ENCODE measurements around the gene ARHGEF16. TPM values are rescaled to one million over a fixed set of nuclear protein-coding genes. Genes with fewer than 3 reads are reported as not detected.

The ARHGEF16 gene
- total RNA-seq, 1 experiment from 2014 or later = 11.2 TPM

DNA sequence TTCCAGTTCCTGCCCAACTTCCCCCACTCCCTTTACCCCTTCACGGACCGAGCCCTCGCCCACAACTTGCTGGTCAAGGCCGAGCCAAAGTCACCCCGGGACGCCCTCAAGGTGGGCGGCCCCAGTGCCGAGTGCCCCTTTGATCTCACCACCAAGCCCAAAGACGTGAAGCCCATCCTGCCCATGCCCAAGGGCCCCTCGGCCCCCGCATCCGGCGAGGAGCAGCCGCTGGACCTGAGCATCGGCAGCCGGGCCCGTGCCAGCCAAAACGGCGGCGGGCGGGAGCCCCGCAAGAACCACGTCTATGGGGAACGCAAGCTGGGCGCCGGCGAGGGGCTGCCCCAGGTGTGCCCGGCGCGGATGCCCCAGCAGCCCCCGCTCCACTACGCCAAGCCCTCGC is 42.1 kb upstream of the ARHGEF16 start:
- Histone ChIP-seq H3K4me1 (ENCODE audit: insufficient read depth, low read length, poor library complexity, severe bottlenecking) (no peaks in the 10 kb centered on the region), H3K27me3 (replicated peaks; ENCODE audit: insufficient read depth, low read depth, low read length, poor library complexity) (no peaks in the 10 kb centered on the region), H3K9me3 (ENCODE audit: low read depth, low read length, poor library complexity, severe bottlenecking) (peaks cover 6% of the 10 kb centered on the region), H3K36me3 (ENCODE audit: insufficient read depth, low read length, poor library complexity, severe bottlenecking) (no peaks in the 10 kb centered on the region), H3K27ac (ENCODE audit: low read depth, low read length, poor library complexity, severe bottlenecking) (no peak overlapping the region), H3K4me3 (ENCODE audit: low read depth, low read length, poor library complexity, severe bottlenecking) (no peak overlapping the region)
- BruUV-seq (replicated peaks) = no TSS peak
- no peak for DNase-seq (ENCODE audit: low spot score)
- CTCF ChIA-PET = no interaction called here
- POLR2A ChIA-PET (ENCODE audit: low non-redundant PET) = no interaction called here
- intact Hi-C loops (cut with micrococcal nuclease; ENCODE audit: unreplicated experiment) = no loop called here
- TF ChIP-seq, protein P1, sequence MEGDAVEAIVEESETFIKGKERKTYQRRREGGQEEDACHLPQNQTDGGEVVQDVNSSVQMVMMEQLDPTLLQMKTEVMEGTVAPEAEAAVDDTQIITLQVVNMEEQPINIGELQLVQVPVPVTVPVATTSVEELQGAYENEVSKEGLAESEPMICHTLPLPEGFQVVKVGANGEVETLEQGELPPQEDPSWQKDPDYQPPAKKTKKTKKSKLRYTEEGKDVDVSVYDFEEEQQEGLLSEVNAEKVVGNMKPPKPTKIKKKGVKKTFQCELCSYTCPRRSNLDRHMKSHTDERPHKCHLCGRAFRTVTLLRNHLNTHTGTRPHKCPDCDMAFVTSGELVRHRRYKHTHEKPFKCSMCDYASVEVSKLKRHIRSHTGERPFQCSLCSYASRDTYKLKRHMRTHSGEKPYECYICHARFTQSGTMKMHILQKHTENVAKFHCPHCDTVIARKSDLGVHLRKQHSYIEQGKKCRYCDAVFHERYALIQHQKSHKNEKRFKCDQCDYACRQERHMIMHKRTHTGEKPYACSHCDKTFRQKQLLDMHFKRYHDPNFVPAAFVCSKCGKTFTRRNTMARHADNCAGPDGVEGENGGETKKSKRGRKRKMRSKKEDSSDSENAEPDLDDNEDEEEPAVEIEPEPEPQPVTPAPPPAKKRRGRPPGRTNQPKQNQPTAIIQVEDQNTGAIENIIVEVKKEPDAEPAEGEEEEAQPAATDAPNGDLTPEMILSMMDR (conservative IDR thresholded peaks at IDR 0.05; ENCODE audit: low read depth, low read length) = no peak
- TF ChIP-seq EZH2 (IDR thresholded peaks at IDR 0.05; ENCODE audit: borderline replicate concordance, low read depth, low read length, poor library complexity, severe bottlenecking) = no peak

DNA sequence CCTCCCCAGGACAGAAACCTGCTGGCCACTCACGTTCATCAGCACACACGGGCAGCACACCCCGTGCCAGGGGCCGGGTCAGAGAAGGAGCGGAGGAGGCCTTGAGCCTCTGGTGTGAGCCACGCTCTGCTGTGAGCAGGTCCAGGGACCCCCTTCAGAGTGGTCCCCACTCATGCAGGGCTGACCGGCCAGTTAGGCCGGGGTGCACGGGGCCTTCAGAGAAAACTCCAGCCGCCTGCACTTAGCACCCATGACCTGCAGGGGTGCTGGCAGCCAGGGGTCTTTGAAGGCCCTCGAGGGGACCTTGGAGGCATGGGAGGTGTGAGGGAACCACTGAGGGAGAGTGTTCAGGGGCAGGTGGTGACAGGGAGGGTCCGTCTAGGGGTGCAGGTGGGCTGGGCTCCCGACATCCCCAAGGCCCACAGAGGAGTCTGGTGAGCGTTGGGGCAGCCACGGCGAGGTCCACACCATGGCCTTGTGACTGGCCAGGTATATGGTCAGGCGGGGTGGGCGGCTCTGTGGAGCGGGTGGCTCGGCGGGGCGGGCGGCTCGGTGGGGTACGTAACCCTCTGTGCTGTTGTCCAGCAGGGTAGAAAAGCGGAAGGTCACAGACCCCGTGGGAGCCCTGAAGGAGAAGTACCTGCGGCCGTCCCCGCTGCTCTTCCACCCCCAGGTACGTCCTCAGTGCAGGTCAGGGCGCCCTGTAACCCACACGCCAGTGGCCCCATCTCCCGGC is 40.3 kb upstream of the ARHGEF16 start:
- intact Hi-C loops (cut with micrococcal nuclease; ENCODE audit: unreplicated experiment) = no loop called here
- CTCF ChIA-PET = no interaction called here

DNA sequence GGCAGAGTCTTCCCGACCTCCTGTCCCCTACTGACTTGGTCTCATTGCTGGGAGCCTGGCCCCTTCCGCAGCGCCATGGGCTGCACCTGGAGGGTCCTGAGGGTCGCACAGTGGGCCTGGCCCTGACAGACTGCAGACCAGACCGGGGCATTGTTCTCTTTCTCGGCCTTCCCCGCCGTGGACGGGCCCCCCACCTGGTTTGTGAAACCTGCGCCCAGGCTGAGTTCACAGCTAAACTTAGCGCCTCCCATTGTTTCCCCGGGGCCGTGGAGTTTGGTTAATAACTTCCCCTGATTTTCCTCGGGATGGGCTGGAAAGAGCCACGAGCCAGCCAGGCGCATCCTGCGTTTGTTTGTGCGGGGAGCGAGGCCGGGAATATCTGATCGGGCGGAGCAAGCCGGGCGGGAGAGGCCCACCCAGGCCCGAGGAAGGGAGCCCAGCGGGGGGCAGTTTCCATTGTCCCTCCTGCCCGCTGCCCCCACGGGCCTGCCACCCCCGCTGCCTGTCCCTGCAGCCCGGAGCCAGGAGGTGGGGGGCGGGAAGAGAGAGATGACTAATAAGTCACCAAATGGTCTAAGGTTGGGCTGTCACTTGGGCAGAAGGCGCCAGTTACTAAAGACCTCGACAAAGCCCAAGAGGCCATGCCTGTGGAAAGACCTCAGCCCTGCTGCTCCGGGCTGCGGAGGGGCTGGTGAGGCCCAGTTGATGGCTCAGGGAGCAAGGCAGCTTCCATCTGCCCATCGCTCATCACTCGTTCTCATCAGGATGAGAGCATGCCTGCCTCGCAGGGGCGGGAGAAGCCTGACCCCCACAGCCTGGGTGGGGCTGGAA is 39.0 kb upstream of the ARHGEF16 start:
- DNase-seq (ENCODE audit: low spot score) = no peak
- ChIA-PET CTCF (no interaction called here), POLR2A (ENCODE audit: low non-redundant PET) (no interaction called here)
- H3K27ac ChIP-seq (ENCODE audit: low read depth, low read length, poor library complexity, severe bottlenecking) = no peak overlapping the region
- no peak for TF ChIP-seq EZH2 (IDR thresholded peaks at IDR 0.05; ENCODE audit: borderline replicate concordance, low read depth, low read length, poor library complexity, severe bottlenecking)
- TF ChIP-seq, protein P1 (conservative IDR thresholded peaks at IDR 0.05; ENCODE audit: low read depth, low read length) = no peak
- no peaks in the 10 kb centered on the region for H3K36me3 ChIP-seq (ENCODE audit: insufficient read depth, low read length, poor library complexity, severe bottlenecking)
- intact Hi-C loops (cut with micrococcal nuclease; ENCODE audit: unreplicated experiment) = no loop called here
- no peaks in the 10 kb centered on the region for H3K4me1 ChIP-seq (ENCODE audit: insufficient read depth, low read length, poor library complexity, severe bottlenecking)
- no TSS peak for BruUV-seq (replicated peaks)
- H3K27me3 ChIP-seq (replicated peaks; ENCODE audit: insufficient read depth, low read depth, low read length, poor library complexity) = peaks cover 8% of the 10 kb centered on the region
- H3K9me3 ChIP-seq (ENCODE audit: low read depth, low read length, poor library complexity, severe bottlenecking) = peaks cover 6% of the 10 kb centered on the region
- no peak overlapping the region for H3K4me3 ChIP-seq (ENCODE audit: low read depth, low read length, poor library complexity, severe bottlenecking)

More for the DNA sequence above, 40.3 kb upstream of the ARHGEF16 start:
- BruUV-seq (replicated peaks) = no TSS peak
- no peak for TF ChIP-seq EZH2 (IDR thresholded peaks at IDR 0.05; ENCODE audit: borderline replicate concordance, low read depth, low read length, poor library complexity, severe bottlenecking)
- TF ChIP-seq, protein P1 (conservative IDR thresholded peaks at IDR 0.05; ENCODE audit: low read depth, low read length) = no peak
- DNase-seq (ENCODE audit: low spot score) = no peak
- H3K27ac ChIP-seq (ENCODE audit: low read depth, low read length, poor library complexity, severe bottlenecking) = no peak overlapping the region
- no peaks in the 10 kb centered on the region for H3K4me1 ChIP-seq (ENCODE audit: insufficient read depth, low read length, poor library complexity, severe bottlenecking)
- POLR2A ChIA-PET (ENCODE audit: low non-redundant PET) = no interaction called here
- H3K36me3 ChIP-seq (ENCODE audit: insufficient read depth, low read length, poor library complexity, severe bottlenecking) = no peaks in the 10 kb centered on the region
- H3K4me3 ChIP-seq (ENCODE audit: low read depth, low read length, poor library complexity, severe bottlenecking) = no peak overlapping the region
- peaks cover 6% of the 10 kb centered on the region for H3K9me3 ChIP-seq (ENCODE audit: low read depth, low read length, poor library complexity, severe bottlenecking)
- no peaks in the 10 kb centered on the region for H3K27me3 ChIP-seq (replicated peaks; ENCODE audit: insufficient read depth, low read depth, low read length, poor library complexity)
